KOPT-K1 (cell line): ENCODE results near the gene LUC7L3.

Experiments used
- H3K27ac ChIP-seq: fragments of 200-600 bp; sonication (generic); 2 replicates; pipeline ENCODE4 v1.5.1; 2016; ENCODE audit warnings: antibody characterized with exemption, mild to moderate bottlenecking, low read depth, low read length; ENCODE audit not compliant: poor library complexity, severe bottlenecking
- H3K36me3 ChIP-seq: fragments of 200-600 bp; sonication (generic); 2 replicates; pipeline ENCODE4 v1.5.1; 2017; ENCODE audit warnings: antibody characterized with exemption, mild to moderate bottlenecking, low read length, moderate library complexity; ENCODE audit not compliant: insufficient read depth
- H3K9me3 ChIP-seq: fragments of 200-600 bp; sonication (generic); 2 replicates; pipeline ENCODE4 v1.5.1; 2017; ENCODE audit warnings: antibody characterized with exemption, low read length, mild to moderate bottlenecking; ENCODE audit not compliant: insufficient read depth, poor library complexity, severe bottlenecking

LUC7L3 gene

DNA sequence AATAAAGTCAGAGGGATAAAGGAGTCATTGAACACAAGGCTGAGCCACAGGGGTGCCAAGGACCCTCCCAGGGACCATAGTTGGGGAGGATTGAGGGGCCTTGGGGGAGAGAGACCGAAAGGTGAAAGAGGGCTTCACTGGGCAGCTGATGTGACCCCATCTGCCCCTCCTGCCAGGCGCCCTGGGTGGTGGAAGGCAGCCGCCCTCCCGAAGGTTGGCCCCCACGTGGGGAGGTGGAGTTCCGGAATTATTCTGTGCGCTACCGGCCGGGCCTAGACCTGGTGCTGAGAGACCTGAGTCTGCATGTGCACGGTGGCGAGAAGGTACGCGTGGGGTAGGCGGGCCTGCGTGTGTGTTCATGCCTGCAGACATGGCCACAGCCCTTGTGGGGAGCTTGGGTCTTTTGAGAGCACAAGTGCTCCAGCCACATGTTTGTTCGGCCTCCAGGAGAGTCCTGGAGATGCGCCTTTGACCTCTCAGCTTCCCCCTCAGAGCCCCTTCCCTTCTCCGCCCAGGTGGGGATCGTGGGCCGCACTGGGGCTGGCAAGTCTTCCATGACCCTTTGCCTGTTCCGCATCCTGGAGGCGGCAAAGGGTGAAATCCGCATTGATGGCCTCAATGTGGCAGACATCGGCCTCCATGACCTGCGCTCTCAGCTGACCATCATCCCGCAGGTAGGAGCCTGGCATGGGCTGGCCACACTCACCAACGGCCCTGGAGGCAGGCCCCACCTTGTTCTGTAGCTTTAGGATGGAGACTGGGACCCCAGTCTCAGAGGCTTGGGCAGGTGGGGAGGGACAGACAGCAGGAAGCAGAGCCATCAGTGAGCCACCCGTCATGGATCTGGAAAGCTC lies 35.7 kb upstream of the LUC7L3 start:
- Histone ChIP-seq H3K9me3 (no peaks in the 10 kb centered on the region), H3K36me3 (no peaks in the 10 kb centered on the region), H3K27ac (no peak overlapping the region)

DNA sequence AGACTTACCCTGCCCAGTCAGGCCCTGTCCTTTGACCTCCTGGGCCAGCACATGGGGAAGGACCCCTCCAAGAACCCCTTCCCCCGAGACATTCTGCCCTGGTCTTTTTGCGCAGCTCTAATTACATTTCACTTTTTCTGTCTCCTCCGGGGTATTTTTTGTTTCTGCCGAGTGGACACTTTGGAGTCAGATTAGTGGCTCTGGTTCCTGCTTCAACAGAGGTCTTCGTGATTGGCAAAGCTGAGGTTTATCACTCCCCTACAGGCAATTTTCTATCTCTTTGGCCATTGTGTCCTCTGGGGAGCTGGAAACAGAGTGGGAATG lies 35.2 kb upstream of the LUC7L3 start:
- no peak overlapping the region for H3K27ac ChIP-seq

DNA sequence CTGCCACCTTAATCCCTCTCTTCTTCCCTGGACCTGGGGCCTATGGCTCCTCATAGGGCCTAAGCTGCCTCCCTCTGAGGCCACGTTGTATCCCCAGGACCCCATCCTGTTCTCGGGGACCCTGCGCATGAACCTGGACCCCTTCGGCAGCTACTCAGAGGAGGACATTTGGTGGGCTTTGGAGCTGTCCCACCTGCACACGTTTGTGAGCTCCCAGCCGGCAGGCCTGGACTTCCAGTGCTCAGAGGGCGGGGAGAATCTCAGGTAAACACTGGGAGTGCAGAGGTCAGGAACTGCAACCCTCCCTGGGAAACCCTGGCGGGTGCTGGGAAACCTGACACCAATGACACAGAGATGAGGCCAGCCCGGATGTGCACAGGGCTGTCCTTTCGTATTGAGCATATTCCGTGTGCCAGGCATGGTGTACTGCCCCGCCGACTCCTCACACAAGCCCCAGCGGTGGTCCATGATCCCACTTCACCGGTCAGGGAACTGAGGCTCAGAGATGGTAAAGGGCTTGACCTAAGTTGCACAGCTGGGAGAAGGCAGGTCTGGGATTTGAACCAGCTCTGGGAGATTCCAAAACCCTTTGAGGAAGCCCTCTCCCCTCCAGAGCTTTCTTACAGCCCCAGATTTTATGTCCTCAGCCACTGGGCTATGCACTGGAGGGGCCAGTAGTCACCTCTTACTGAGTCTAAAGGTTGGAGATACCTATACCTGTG lies 34.6 kb upstream of the LUC7L3 start:
- no peaks in the 10 kb centered on the region for H3K36me3 ChIP-seq
- no peak overlapping the region for H3K27ac ChIP-seq
- no peaks in the 10 kb centered on the region for H3K9me3 ChIP-seq

More for the DNA sequence above, 35.2 kb upstream of the LUC7L3 start:
- H3K9me3 ChIP-seq = no peaks in the 10 kb centered on the region
- no peaks in the 10 kb centered on the region for H3K36me3 ChIP-seq

DNA sequence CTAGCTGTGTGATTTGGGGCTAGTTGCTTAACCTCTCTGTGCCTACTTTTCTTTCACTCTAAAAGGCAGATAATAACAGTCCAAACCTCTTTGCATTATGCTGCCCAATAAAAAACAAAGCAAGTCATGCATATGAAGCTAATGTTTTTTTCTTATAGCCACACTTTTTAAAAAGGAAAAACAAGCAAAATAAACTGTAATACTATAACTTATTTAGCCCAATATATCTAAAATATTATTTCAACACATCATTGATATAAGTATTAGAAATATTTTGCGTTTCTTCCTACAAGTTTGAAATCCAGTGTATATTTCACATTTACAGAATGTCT lies 34.1 kb upstream of the LUC7L3 start:
- Histone ChIP-seq H3K27ac (no peak overlapping the region), H3K9me3 (no peaks in the 10 kb centered on the region), H3K36me3 (no peaks in the 10 kb centered on the region)

- H3K36me3 ChIP-seq = no peaks in the 10 kb centered on the region
- H3K27ac ChIP-seq = no peak overlapping the region
- no peaks in the 10 kb centered on the region for H3K9me3 ChIP-seq
These were observed 33.5 kb upstream of the LUC7L3 start for GRCh38 chr17:50685691-50686493.

DNA sequence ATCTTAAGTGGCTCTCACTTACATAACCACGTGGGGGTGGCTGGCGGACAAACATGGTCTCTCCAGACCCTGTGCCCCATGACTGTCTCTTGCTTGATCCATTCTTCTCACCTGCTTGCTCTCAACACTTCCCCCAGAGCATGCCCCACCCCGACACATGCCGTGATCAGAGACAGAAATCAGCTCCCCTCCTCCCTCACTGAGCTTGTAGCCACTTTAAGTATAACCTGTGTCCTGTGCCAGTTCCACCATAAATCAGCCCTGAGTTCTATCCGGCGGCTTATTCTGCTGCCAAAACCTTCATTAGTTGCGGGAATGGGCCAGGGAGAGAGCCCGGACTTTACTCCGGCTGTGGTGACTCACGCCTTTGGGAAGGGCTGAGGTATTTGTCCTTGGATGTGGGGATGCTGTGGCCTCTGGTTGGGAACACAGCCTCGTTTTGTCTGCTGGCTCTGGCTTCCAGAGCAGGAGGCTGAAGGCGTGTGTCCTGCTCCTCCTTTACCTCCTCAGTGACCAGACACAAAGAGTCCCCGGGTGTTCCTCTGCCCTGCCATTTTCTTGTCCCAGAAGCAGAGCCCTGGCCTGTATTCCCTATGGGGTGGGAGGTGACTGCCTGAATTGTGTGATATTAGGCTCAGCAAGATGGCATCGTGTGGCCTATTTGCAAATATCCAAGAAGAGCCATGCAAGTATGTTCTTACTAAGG lies 32.8 kb upstream of the LUC7L3 start:
- Histone ChIP-seq H3K27ac (no peak overlapping the region), H3K9me3 (no peaks in the 10 kb centered on the region)

DNA sequence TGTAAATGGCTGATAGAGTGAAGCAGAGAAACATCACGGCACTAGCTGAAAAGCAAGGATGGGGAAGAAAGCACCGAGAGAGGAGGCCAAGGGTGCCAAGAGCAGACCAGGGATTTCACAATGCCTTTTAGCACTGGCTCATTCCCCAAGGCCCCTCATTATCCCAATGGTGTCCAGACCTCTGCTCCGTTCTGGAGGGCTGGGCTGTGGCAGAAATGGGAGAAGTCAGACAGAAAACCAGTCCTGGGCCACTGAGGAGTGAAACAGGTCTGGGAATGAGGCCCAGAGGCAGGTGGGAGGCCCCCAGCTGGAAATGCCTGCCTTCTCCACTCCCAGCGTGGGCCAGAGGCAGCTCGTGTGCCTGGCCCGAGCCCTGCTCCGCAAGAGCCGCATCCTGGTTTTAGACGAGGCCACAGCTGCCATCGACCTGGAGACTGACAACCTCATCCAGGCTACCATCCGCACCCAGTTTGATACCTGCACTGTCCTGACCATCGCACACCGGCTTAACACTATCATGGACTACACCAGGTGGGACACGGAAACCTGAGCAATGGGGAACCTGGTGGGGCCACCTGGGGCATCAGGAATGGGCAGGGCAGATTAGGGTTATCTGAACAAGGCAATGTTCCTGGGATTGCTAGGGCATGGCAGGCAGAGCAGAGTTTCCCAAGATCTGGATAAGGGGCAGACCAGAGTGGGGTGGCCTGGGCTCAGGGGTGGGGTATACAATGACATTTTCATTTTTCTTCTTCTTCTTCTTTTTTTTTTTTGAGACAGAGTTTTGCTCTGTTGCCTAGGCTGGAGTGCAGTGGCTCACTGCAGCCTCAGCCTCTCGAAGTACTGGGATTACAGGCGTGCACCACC lies 32.0 kb upstream of the LUC7L3 start:
- no peaks in the 10 kb centered on the region for H3K9me3 ChIP-seq
- H3K36me3 ChIP-seq = peaks cover 7% of the 10 kb centered on the region
- H3K27ac ChIP-seq = no peak overlapping the region

More for the DNA sequence above, 32.8 kb upstream of the LUC7L3 start:
- no peaks in the 10 kb centered on the region; the same call in 1 of the 2 replicates for H3K36me3 ChIP-seq

DNA sequence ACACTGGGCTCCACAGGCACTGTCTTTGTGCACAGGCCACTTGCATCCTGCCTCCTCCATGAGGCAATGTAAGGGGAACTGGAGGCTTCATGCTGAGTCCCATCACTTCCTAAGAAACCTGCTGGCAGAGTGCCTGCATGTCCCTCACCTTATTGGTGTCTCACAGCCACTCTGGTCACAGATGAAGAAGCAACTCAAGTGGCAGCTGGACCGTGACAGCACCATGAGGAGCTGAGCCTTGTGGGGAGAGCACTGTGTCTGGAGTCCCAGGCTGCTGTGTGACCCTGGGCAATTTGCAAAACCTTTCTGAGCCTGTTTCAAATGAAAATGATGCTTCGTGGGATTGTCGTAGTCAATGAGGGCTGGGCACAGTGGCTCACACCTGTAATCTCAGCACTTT lies 31.2 kb upstream of the LUC7L3 start:
- Histone ChIP-seq H3K36me3 (peaks cover 15% of the 10 kb centered on the region), H3K9me3 (no peaks in the 10 kb centered on the region), H3K27ac (no peak overlapping the region)

GRCh38 chr17:50689251-50689650 lies 30.2 kb upstream of the LUC7L3 start:
- H3K36me3 ChIP-seq = peaks cover 25% of the 10 kb centered on the region
- H3K9me3 ChIP-seq = no peaks in the 10 kb centered on the region
- H3K27ac ChIP-seq = no peak overlapping the region

GRCh38 chr17:50689956-50690886 lies 29.2 kb upstream of the LUC7L3 start:
- Histone ChIP-seq H3K27ac (no peak overlapping the region), H3K9me3 (no peaks in the 10 kb centered on the region)

DNA sequence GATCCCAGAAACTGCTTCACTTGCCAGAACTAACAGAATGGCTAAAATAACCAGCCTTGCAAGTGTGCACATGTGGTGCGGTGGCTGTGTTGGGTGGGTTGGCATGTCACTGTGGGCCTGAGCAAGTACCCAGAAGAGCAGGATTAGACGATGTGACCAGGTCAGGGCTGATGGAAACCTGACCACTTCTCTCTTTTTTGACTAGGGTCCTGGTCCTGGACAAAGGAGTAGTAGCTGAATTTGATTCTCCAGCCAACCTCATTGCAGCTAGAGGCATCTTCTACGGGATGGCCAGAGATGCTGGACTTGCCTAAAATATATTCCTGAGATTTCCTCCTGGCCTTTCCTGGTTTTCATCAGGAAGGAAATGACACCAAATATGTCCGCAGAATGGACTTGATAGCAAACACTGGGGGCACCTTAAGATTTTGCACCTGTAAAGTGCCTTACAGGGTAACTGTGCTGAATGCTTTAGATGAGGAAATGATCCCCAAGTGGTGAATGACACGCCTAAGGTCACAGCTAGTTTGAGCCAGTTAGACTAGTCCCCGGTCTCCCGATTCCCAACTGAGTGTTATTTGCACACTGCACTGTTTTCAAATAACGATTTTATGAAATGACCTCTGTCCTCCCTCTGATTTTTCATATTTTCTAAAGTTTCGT lies 28.4 kb upstream of the LUC7L3 start:
- peaks cover 43% of the 10 kb centered on the region for H3K36me3 ChIP-seq
- H3K27ac ChIP-seq = no peak overlapping the region
- H3K9me3 ChIP-seq = no peaks in the 10 kb centered on the region

More at GRCh38 chr17:50689956-50690886, 29.2 kb upstream of the LUC7L3 start:
- H3K36me3 ChIP-seq = peaks cover 35% of the 10 kb centered on the region

DNA sequence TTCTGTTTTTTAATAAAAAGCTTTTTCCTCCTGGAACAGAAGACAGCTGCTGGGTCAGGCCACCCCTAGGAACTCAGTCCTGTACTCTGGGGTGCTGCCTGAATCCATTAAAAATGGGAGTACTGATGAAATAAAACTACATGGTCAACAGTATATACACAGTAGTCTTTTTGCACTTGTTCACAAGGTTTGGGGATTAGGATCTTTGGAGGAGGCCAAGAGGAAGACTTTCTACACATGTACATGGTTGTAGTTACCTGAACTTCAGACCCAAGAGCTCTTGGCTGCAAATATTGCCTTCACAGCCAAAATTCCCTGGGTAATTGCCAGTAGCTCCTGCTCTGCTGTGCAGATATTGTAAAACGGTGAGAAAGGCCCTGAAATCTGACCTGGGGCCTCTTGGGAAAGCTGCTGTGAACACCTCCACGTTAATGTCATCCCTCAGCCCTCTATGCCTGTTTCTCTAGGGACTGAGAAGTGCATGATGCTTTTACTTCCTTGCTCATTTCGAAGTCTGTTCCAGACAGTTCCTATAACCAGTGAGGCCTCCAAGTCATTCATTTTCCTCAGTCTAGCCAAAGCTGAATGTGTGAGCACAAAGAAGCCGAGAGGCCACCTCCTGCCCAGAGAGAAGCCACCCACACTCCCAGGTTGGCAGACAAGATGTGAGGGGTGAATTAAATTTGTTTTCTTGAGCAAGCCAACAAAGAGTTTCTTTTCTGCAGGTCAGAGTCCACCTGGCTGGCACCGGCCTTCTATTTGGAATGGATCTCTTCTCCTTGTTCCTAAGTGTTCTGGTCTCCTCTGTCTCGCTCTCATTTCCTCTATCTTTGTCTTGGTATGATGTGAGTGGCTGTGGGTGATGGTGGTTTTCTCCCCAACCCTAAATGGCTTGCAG lies 27.6 kb upstream of the LUC7L3 start:
- Histone ChIP-seq H3K9me3 (no peaks in the 10 kb centered on the region), H3K27ac (no peak overlapping the region)

More for the DNA sequence above, 27.6 kb upstream of the LUC7L3 start:
- peaks cover 50% of the 10 kb centered on the region for H3K36me3 ChIP-seq
